HT1080 (cell line): Measurements from ENCODE around the gene ASXL2. TPM values are rescaled to one million over a fixed set of nuclear protein-coding genes. Genes with fewer than 3 reads are reported as not detected.
"Not testable (repeated sequence)": the region's sequence is repeated elsewhere in the genome, so short reads cannot be mapped to it uniquely, and the experiment has no call there.

ENCODE experiments used
- DNase-seq: peaks from one replicate; pipeline ENCODE4 v3.0.0-alpha.2; 2015; ENCODE audit warnings: low read depth
- total RNA-seq: library from RNA; depleted of rRNA; stranded (reverse); fragments of >200 nt; shearing (Covaris generic); gene quantifications from 2 replicates; pipeline ENCODE4 v1.2.3, GENCODE V29; 2014

Gene ASXL2
- total RNA-seq, 1 experiment from 2014 or later: 13.9 TPM

DNA sequence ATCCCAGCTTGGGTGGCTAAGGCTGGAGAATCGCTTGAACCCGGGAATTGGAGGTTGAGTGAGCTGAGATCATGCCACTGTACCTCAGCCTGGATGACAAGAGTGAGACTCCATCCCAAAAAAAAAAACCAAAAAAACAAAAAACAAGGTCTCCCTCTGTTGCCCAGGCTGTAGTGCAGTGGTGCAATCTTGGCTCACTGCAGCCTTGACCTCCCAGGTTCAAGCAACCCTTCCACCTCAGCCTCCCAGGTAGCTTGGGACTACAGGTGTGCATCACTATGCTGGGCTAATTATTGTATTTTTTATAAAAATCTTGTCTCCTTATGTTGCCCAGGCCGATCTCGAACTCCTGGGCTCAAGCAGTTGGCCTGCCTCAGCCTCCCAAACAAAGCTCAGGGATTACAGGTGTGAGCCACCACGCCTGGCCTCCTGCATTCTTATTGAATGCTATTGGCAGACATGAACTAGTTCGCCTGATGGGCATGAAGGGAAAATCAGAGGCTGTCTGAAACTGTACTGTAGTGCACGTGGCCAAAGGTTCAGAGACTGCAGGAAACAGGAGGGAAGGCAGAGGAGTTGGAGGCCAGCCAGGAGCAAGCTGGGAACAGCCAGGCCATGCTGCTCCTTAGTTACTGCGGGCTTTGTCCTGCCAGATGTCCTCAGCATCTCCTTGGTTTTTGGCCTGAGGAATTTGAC is 16.0 kb upstream of the ASXL2 start:
- DNase-seq: peak; percentile 54

DNA sequence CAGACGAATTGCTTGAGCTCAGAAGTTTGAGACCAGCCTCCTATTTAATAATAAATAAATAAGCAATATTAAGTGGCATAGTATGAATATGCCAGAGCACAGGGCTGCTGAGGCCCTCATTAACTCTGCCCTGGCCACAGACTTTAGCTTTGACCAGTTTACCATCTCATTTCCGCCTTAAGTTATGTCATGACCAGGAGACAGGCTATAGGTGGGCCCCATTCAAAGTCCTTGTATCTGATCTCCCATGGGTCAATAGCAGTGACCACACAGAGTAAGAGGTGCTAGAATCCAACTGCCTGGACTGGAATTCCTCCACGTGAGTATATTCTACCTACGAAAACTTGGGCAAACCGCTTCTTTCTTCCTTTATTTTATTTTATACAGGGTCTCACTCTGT is 13.4 kb upstream of the ASXL2 start:
- no peak for DNase-seq

DNA sequence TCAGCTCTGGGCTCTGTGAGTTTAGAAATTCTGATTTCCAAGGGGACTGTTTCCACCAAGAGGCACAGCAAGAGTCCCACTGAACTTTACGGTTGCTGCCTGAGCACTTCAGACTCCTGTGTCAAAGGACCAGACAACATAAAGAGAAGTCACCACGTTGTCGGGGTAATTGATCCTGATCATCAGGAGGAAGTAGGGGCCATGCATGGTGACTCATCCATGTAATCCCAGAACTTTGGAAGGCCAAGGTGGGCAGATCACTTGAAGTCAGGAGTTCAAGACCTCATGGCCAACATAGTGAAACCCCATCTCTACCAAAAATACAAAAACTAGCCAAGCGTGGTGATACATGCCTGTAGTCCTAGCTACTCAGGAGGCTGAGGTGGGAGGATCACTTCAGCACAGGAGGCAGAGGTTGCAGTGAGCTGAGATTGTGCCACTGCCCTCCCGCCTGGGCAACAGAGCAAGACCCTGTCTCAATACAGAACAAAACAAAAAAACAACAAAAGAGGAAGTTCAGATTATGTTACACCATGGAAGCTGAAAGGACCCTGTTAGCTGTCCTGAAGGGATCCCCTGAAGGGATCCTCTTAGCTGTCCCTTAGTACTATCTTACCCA is 9.4 kb upstream of the ASXL2 start:
- no peak for DNase-seq

DNA sequence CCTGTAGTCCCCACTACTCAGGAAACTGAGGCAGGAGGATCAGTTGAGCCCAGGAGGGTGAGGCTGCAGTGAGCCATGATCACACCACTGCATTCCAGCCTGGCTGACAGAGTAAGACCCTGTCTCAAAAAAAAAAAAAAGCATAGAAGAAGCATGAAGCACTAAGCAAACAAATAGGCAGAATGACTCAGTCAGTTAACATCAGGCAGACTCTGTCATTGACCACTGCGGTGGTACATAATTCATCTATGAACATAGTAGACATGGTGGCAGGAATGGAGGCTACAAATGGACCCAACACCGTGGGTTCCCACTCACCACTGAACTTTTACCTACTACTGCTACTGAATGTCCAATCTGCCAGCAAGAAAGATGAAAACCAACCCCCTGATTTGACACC is 7.6 kb upstream of the ASXL2 start:
- peak; percentile 92 for DNase-seq

DNA sequence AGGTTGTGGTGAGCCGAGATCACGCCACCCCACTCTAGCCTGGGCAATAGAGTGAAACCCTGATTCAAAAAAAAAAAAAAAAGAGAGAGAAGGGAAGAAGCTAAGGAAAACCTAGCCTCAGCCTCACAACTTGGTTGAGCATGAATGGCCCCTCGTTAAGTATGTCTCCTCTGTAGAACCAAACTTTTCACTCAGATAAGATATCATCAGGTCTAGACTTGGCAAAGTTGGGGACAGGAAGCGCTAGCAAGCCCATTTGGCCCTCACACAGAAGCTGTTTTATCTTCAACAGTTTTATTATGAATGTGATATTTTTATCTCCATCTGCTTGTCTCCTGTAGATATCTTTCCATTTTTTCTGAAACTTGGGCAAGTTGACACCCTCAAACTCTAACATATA is 3.5 kb upstream of the ASXL2 start:
- no peak for DNase-seq

GRCh38 chr2:25879133-25879730 is 945 bp upstream of the ASXL2 start:
- DNase-seq: peak; percentile 73

- peak; percentile 70 for DNase-seq
These were observed 591 bp downstream of the ASXL2 start for GRCh38 chr2:25877431-25878360.

- no peak for DNase-seq
These were observed 6.2 kb downstream of the ASXL2 start for GRCh38 chr2:25872134-25872533.

DNA sequence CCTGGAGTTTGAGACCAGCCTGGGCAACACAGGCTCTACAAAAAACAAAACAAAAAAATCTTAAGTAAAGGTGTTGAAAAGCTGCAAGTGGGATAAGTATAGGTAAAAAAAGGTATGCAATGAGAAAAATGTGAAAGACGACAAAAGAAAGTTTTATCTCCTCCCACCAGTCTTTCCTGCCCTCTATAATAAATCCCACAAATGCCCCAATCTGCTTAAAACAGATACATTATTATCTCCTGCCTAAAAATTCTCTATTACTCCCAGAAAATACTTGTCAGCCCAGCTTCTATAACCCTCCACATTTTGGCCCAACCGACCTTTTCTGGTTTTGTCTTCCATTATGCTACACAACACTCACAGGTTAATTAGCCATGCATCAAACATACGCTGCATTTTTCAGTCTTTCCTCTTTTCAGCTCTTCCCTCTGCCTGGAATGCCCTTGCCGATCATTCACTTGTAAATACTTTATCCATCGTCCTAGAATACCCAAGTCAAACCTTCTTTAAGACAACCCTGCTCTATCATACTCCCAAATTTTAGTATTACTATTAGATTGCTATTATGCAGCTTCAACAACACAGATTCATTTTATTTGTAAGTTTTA is 10.8 kb downstream of the ASXL2 start:
- DNase-seq: no peak

DNA sequence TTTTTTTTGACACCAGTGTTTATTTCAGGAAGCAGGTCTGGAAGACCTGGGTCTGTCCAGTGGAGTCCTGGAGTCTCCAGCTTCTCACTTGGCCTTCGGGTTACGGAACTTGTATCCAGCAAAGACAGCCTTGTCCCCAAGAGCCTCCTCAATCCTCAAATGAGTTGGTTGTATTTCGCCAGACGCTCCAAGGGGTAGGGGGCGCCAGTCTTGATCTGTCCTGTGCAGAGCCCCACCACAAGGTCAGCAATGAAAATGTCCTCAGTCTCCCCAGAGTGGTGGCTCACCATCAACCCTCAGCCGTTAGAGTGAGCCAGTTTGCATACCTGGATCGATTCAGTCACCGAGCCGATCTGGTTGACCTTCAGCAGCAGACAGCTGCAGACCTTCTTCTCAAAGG is 21.9 kb downstream of the ASXL2 start:
- DNase-seq: no peak

DNA sequence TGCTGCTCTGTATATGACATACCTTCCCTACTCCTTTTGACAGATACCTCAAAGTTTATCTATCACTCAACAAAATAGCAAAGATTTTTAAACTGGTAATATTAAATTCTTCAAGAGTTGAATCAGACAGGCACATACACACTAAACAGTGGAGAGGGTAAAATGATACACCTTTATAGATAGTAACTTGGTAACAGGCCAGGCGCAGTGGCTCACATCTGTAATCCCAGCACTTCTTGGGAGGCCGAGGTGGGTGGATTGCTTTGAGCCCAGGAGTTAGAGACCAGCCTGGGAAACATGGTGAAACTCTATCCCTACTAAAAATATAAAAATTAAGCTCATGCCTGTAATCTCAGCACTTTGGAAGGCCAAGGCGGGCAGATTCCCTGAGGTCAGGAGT is 23.2 kb downstream of the ASXL2 start:
- no peak for DNase-seq

DNA sequence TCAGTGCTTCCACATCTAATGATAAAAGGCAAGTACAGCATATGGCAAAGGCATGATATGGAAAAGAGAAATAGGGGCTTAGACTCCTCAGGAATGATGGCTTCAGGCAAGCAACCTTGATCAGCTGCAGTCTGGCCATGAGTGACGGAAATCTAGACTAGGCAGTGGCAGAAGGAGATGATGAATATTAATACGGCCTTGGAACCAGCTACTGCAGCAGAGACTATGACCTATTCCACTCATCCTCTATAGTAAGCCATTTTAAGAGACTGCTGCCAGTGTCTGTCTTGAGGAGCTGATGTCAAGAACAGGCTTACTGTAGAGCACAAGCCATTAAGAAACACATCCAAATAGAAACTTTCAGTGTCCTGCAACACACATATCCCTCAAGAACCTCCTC is 23.7 kb downstream of the ASXL2 start:
- DNase-seq: no peak

GRCh38 chr2:25853038-25853638 is 25.1 kb downstream of the ASXL2 start:
- DNase-seq: no peak

DNA sequence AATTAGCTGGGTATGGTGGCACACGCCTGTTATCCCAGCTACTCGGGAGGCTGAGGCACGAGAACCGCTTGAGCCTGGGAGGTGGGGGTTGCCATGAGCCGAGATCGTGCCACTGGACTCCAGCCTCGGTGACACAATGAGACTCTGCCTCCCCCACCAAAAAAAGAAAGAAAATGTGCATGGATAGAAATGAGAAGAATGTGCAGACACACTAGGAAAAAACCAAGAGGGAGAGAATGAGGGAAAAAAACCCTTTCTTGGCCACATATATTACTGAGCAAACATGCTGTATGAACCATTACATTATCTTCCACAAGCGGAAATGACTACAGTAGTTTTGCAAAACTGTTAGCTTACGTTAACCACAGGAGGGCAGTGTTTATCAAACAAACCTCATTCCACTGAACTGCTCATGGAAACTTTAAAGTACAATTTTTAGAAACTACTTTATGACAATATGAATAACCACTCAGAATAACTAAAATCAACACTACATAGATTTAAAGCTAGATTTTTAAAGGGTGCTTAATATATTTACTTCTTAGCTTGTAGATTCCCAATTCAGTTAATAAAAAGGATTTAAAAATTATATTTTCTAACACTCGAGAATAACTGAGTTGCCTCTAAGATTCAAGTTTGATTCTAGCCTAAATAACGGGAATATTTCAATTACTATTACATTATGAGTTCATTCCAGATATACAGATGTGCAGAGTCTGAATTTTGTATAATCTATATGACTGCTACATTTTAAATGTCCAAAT is 26.4 kb downstream of the ASXL2 start:
- DNase-seq: peak; percentile 89

GRCh38 chr2:25850400-25850799 is 27.9 kb downstream of the ASXL2 start:
- DNase-seq: not testable (repeated sequence)

DNA sequence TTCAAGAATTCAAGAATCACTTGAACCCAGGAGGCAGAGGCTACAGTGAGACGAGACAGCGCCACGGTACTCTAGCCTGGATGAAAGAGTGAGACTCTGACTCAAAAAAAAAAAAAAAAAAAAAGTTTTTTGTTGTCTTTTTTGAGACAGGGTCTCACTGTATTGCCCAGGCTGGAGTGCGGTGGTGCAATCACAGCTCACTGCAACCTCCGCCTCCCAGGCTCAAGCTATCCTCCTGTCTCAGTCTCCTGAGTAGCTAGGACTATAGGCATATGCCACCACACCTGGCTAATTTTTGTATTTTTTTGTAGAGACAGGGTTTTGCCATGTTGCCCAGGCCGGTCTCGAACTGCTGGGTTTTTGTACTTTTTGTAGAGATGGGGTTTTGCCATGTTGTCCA is 28.9 kb downstream of the ASXL2 start:
- not testable (repeated sequence) for DNase-seq

DNA sequence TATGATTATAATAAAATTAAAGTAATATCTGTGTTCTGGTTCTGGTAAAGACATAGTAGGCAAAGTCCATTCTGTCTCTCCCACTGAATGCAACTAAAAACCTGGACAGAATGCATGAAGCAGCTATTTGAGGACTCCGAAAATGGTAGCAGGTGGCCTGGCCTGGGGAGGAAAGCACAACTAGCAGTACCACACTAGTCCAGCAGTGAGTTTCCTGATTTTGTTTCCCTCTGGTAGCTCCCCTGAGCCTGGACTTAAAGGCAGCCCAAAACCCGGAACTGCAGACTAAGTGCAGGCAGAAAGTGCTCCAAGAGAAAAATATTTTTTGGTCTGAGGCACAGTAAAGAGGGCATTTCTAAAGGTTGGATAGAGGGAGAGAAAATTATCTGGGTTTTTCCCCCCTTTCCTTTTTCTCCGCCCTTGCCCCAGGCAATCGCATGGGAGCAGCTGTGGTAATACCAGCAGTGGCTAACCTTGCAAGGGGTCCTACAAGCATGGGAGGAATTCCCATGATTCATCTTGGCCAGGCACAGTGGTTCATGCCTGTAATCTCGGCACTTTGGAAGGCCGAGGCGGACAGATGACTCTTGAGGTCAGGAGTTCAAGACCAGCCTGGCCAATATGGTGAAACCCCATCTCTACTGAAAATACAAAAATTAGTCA is 32.3 kb downstream of the ASXL2 start:
- no peak for DNase-seq

DNA sequence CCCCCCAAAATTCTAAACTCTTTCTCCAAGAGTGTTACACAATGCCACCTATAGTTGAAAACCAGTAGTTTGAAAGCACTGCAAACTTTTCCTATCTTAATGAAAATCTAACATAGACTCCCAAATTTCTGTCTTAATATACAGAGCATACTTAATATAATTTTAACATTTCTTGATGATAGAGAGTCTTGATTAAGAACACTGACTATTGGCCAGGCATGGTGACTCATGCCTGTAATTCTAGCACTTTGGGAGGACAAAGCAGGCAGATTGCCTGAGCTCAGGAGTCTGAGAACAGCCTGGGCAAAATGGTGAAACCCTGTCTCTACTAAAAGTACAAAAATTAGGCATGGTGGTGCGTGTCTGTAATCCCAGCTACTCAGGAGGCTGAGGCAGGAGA is 34.2 kb downstream of the ASXL2 start:
- DNase-seq: no peak

DNA sequence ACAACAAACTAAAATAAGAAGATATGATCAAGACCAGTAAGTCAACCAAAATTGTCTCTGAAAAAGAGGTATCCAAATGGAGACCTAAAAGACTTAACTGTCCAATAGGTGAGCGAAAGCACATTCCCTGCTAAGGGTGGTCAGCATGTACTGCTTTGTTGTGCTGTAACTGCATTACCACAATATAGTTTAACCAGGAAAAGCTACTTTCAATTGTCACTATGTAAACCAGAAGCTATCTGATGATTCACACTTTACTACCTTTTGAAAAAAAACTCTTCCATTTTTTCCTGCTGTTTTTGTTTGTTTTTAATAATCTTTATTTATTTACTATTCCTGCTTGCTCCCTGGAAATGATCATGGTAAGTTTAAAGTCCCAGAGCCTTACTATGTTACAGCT is 36.1 kb downstream of the ASXL2 start:
- no peak for DNase-seq
